GM19463 (cell line): ENCODE results near the gene C15orf62.

Experiments
- ATAC-seq: cut with Tn5 transposase; IDR thresholded peaks from one replicate; pipeline ENCODE4 v1.9.1; 2021; ENCODE audit warnings: mild to moderate bottlenecking, moderate library complexity; ENCODE audit not compliant: unreplicated experiment

C15orf62 gene

GRCh38 chr15:40754883-40755811 lies 14.6 kb upstream of the C15orf62 start, which contains the start of gene RMDN3:
RMDN3 (minus strand) TSS chr15:40755254; CDS start chr15:40754783, 471 bp downstream.
- ATAC-seq: peak; percentile 85

DNA sequence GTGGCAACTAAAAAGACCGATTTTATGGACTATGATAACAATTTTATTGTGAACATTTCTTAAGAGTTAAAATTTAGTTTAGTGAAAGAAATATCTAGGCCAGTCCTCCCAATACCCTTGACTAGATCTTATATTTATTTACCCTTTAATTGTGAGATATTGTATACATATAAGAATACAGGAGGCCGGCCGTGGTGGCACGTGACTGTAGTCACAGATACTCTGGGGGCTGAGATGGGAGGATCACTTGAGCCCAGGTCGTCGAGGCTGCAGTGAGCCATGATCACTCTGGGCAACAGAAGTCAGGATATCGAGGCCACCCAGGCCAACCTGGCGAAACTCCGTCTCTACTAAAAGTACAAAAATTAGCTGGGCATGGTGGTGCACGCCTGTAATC lies 14.0 kb upstream of the C15orf62 start:
- no peak for ATAC-seq

- ATAC-seq: no peak
Measured at GRCh38 chr15:40756938-40757337, 12.8 kb upstream of the C15orf62 start.

- ATAC-seq: no peak
Measured at GRCh38 chr15:40759961-40760360, 9.8 kb upstream of the C15orf62 start.

DNA sequence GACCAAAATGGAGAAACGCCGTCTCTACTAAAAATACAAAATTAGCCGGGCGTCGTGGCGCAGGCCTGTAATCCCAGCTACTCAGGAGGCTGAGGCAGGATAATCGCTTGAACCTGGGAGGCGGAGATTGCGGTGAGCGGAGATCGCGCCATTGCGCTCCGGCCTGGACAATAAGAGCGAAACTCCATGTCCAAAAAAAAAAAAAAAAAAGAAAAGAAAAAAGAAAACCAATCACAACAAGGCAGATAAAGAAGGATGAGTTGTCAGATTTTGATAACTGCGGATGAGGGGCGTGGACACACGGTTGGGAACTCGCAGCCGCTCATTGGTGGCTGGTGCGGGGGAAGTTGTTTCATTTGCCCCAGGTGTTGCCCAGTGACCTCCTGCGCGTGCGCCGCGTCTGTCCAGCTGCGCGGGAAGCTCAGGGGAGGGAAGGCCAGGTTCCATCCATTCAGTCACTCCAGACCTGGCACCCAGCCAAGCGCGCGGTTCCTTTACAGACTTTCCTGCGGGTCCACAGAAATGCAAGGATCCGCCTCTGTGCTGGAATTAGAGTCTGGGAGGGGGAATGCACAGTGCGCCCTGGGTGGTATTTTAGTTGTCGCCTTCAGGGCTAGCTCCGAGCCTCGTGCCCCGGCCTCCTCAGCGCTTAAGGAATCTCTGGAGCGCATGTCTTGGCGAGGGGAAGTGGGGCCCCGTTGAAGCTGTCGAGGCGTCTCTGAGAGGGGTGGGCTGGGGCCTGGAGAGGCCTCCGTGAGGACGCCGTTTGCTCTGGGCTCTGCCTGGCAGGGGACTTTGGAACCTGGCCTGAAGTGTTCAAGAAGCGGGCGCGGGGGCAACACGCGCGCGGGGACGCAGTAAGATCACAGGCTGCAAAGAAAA lies 6.6 kb upstream of the C15orf62 start:
- ATAC-seq: no peak

GRCh38 chr15:40763801-40764628 lies 5.8 kb upstream of the C15orf62 start, which contains the start of gene GCHFR:
GCHFR (plus strand) TSS chr15:40764068; CDS start chr15:40764181, 113 bp downstream.
- peak; percentile 48 for ATAC-seq

GRCh38 chr15:40764629-40765103 lies 5.1 kb upstream of the C15orf62 start:
- ATAC-seq: no peak

DNA sequence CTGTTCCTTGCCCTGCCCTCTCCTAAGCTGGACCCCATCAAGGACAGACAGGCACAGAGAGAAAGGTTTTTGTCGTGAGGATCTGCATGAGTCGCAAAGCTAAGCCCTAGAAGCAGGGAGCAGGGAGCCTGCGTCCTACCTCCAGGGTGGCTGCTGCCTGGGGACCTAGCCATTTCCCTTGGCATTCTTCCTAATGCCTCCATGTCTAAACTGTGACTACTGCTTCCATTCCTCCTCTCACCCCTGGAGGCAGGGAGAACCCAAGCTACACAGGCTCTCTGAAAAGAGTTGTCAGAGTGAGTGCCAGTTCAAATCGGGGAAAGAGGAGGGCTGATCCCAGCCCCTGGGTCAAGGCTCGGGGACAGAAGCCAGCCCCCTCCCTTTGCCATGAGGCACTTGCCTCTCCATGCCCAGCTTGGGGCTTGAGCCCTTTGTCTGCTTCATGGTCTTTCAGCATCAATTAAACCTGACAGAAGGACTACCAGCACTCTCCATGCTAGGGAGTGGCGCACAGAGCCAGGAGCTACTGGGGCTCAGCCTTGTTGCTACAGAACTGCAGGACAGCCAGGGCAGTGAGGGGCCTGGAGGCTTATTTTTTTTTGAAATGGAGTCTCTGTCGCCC lies 3.5 kb upstream of the C15orf62 start:
- no peak for ATAC-seq

DNA sequence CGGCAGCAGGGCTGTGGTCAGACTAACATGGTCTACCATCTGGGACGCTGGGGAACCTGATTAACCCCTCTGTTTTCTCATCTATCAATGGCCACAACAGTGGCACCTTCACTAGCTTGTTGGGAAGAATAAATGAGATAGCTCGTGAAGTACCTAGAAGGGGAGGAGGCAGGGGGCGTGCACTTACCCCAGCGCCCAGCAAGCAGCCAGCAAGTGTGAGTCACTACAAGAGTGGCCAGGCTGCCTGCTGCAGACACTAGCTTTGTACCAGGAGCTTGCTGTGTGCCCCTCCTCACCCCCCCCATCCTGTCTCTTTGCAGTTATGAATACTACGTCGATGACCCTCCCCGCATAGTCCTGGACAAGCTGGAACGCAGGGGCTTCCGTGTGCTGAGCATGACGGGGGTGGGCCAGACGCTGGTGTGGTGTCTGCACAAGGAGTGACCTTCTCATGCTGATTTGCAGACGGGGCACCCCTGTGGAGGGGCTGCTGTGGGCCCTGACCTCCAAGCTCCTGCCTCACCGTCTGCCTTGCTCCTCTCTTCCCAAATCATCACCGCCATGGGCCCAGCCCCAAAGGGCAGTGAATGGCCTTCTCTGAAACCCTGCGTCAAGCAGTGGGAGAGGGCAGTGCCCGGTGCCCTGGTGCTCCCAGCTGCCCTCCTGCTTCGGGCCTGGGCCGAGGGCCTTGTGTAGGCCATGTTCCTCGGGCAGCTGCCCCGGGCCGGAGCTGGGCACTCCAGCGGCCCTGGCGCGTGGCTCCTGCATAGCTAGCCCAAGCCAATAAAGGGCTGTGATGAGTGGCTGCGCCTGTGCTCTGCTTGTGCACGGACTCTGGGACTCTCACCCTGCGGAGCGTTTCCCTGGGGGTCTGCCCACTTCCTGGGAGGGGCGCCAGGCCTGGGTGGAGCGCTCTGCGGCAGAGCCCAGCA lies 2.6 kb upstream of the C15orf62 start:
- ATAC-seq: no peak

GRCh38 chr15:40767838-40768500 lies 1.8 kb upstream of the C15orf62 start:
- no peak for ATAC-seq

DNA sequence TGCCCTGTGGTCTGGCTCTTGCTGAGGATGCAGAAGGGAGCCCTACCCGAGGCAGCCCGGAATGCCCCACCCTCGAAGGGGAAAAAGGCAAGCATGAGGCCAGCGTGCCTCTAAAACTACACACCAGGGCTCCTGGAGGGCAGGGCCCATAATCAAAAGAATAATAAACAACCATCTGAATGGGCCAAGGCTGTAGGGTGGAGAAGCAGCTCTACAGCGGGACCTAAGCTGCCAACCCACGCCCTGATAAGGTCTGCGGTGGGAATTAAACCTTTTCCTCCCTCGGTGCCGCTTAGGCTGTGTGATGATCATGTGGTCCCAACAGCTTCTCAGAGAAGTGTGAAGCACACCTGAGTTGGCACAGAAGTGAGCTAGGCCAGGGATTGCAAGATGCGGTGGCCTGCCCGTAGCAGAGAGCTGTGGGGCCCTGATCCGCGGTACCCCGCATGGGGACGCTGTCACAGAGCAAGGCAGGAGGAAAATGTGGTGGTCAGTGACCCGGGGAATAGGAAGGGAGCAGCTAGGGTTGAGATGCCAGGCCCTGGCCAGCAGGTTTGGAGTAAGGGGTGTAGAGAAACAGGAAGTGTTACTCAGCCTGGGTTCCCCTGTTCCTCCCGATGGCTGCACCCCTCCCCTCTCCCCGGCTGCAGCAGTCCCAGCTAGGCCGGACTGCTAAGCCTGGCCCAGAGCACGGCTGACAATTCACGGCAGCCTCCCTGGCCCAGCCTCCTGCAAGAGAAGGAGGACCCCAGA lies 1.1 kb upstream of the C15orf62 start:
- no peak for ATAC-seq

DNA sequence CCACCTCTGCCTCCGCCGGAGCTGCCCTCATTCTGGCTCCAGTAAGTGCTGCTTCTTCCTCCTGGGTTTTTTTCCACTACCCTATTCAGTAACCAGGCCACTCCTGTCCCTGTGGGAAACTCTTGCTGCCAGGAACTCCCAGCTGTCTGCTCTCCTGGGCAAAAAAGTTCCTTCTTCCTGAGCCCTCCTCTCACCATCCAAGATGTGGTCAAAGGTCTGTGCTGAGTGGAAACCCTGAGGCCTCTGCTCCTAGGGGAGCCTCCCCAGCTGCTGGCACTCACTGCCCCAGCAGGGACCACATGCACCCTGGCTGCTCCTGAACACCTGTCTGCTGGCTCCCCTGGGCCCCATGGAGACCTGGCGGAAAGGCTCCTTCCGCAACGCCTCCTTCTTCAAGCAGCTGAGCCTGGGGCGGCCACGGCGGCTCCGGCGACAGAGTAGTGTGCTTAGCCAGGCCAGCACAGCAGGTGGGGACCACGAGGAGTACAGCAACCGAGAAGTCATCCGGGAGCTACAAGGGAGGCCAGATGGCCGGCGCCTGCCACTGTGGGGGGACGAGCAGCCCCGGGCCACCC lies 454 bp downstream of the C15orf62 start:
- no peak for ATAC-seq

GRCh38 chr15:40771242-40771641 lies 1.5 kb downstream of the C15orf62 start:
- ATAC-seq: no peak

GRCh38 chr15:40772014-40772413 lies 2.2 kb downstream of the C15orf62 start:
- ATAC-seq: no peak

- ATAC-seq: no peak
Measured at GRCh38 chr15:40773496-40773895, 3.7 kb downstream of the C15orf62 start.

- ATAC-seq: no peak
Measured at GRCh38 chr15:40773902-40774301, 4.1 kb downstream of the C15orf62 start.

- ATAC-seq: no peak
Measured at GRCh38 chr15:40775007-40775406, 5.2 kb downstream of the C15orf62 start.
